ENCODE results near the gene AHCYL2. TPM values are rescaled to one million over a fixed set of nuclear protein-coding genes. Genes with fewer than 3 reads are reported as not detected.

The AHCYL2 gene
- total and polyA plus RNA-seq, 2 of the 8 experiments (the other 6 are each of a cell fraction or from before 2014, with no cell fraction given) = 20.7 to 25.4 TPM

DNA sequence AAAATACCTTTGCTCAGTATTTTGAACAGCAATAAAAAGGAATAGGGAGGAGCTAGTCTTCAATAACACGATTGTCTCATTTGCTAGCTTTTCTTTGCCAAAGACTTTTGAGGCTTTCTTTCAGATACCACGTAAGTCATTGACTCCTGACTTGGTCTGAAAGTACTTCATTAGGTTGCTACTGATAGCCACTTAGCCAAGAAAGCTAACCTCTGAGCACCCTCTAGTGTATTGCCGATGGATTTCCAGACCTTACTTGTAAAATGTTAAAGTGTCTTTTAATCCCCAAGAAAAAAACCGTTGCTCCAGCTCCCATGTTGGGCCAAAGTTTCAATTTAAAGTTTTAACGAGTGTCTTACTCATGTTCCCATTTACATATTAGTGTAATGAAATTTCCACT, 146.0 kb downstream of the AHCYL2 start:
- peaks cover 0 to 1% of the 10 kb centered on the region in 2 experiments for H4K20me1 ChIP-seq (replicated peaks in 1 of 2; ENCODE audit: control insufficient read depth in 1 of 2, insufficient read depth in 2 of 2, low read length in 2 of 2)
- no peaks in the 10 kb centered on the region; the same call in 1 of the 2 replicates for H3K79me1 ChIP-seq (ENCODE audit: low read depth, low read length)
- no peak overlapping the region for H4K91ac ChIP-seq (replicated peaks; ENCODE audit: insufficient read length, low read length)
- no peak overlapping the region for H3K9ac ChIP-seq (replicated peaks in 1 of 4; ENCODE audit: extremely low read depth in 1 of 4, low read depth in 3 of 4, low read length in 3 of 4)
- no peak overlapping the region for H3K4ac ChIP-seq (replicated peaks; ENCODE audit: insufficient read length, low read depth, low read length)
- no peaks in the 10 kb centered on the region; a peak in 1 of 8 replicates for H3K36me3 ChIP-seq (ENCODE audit: control insufficient read depth in 2 of 4, insufficient read depth in 4 of 4, low read length in 3 of 4)
- H3K14ac ChIP-seq (ENCODE audit: insufficient read length) = no peak overlapping the region
- no peak overlapping the region for H4K8ac ChIP-seq (ENCODE audit: extremely low read depth, insufficient read depth, low read length)
- H3K4me1 ChIP-seq (replicated peaks in 1 of 4; ENCODE audit: control insufficient read depth in 3 of 4, insufficient read depth in 4 of 4, low read length in 3 of 4) = peaks cover 10 to 17% (median 14%) of the 10 kb centered on the region in 4 experiments; a peak in 6 of 7 replicates
- no peak overlapping the region for H2BK12ac ChIP-seq (ENCODE audit: low read depth, low read length)
- no peak overlapping the region for H3K4me2 ChIP-seq (ENCODE audit: insufficient read depth in 1 of 2, low read depth in 2 of 2, low read length in 2 of 2)
- no peak overlapping the region for H2AFZ ChIP-seq (ENCODE audit: low read length)
- H2AK5ac ChIP-seq (ENCODE audit: low read depth, low read length) = no peak overlapping the region
- FAIRE-seq = peak; percentile 28
- no peaks in the 10 kb centered on the region for H3K27me3 ChIP-seq (replicated peaks in 1 of 4; ENCODE audit: control insufficient read depth in 3 of 4, extremely low read depth in 1 of 4, insufficient read depth in 3 of 4, low read length in 3 of 4)
- WGBS, 2 experiments (ENCODE audit: extremely low coverage in 1 of 2, insufficient coverage in 1 of 2, insufficient read length in 1 of 2, insufficient replicate concordance in 2 of 2, low coverage in 1 of 2, low lambda C conversion rate in 2 of 2, missing lambda C conversion rate in 1 of 2) = 68% methylated on average over 5 of the region's 5 CpGs; no CpG with 5 or more reads in 1 of the 2 experiments
- no peak overlapping the region for H3K23ac ChIP-seq (ENCODE audit: insufficient read length)
- no peak overlapping the region for H3K4me3 ChIP-seq (ENCODE audit: extremely low read depth in 1 of 4, insufficient read depth in 2 of 4, low read depth in 3 of 4, low read length in 4 of 4)
- H3K27ac ChIP-seq (ENCODE audit: low read depth, low read length) = no peak overlapping the region
- no peaks in the 10 kb centered on the region for H3K9me3 ChIP-seq (ENCODE audit: insufficient read depth in 2 of 2, low read depth in 1 of 2, low read length in 1 of 2)
- H3K56ac ChIP-seq (replicated peaks; ENCODE audit: insufficient read length, low read depth, low read length) = no peak overlapping the region
- H3K18ac ChIP-seq (ENCODE audit: extremely low read depth, low read length) = no peak overlapping the region
- no peak overlapping the region for H2BK120ac ChIP-seq (replicated peaks; ENCODE audit: low read depth, low read length)
- no peak overlapping the region for H2BK5ac ChIP-seq (ENCODE audit: low read depth, low read length)
- no peak overlapping the region for H2BK15ac ChIP-seq (ENCODE audit: low read length)
- H3K23me2 ChIP-seq (ENCODE audit: low read depth, low read length) = peaks cover 3% of the 10 kb centered on the region; the same call in 1 of the 2 replicates
- CTCF ChIA-PET (ENCODE audit: partially characterized antibody) = interaction anchor here (0.6 to 6.0 kb wide), 20 partner anchors 9 to 223 kb away, joined by 3 to 87 read pairs (median 5); partner anchors contain the start of gene AHCYL2
- H3K79me2 ChIP-seq (ENCODE audit: control insufficient read depth in 1 of 2, insufficient read depth in 2 of 2, low read length in 2 of 2) = no peaks in the 10 kb centered on the region
- POLR2A ChIA-PET (ENCODE audit: partially characterized antibody) = interaction anchor here (0.6 to 1.4 kb wide), 2 partner anchors 17 to 581 kb away, joined by 3 to 4 read pairs; no protein-coding TSS in a partner anchor
- H4K5ac ChIP-seq (ENCODE audit: insufficient read length, low read depth, low read length) = no peak overlapping the region
- H2BK20ac ChIP-seq (ENCODE audit: low read length) = no peak overlapping the region
- no peak for DNase-seq (ENCODE audit: low read depth in 1 of 2, low spot score in 2 of 2)
- TF ChIP-seq, protein P1, sequence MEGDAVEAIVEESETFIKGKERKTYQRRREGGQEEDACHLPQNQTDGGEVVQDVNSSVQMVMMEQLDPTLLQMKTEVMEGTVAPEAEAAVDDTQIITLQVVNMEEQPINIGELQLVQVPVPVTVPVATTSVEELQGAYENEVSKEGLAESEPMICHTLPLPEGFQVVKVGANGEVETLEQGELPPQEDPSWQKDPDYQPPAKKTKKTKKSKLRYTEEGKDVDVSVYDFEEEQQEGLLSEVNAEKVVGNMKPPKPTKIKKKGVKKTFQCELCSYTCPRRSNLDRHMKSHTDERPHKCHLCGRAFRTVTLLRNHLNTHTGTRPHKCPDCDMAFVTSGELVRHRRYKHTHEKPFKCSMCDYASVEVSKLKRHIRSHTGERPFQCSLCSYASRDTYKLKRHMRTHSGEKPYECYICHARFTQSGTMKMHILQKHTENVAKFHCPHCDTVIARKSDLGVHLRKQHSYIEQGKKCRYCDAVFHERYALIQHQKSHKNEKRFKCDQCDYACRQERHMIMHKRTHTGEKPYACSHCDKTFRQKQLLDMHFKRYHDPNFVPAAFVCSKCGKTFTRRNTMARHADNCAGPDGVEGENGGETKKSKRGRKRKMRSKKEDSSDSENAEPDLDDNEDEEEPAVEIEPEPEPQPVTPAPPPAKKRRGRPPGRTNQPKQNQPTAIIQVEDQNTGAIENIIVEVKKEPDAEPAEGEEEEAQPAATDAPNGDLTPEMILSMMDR (IDR thresholded peaks at IDR 0.05; ENCODE audit: control extremely low read depth in 1 of 3, insufficient read depth in 1 of 3, low read depth in 1 of 3, low read length in 3 of 3) = peak in 2 of 3 experiments; percentile 20 to 22; a peak in 2 of 4 replicates
- TF ChIP-seq SUZ12 (IDR thresholded peaks at IDR 0.05; ENCODE audit: low read length) (no peak), RAD21 (IDR thresholded peaks at IDR 0.05 in 1 of 2, conservative IDR thresholded peaks at IDR 0.05 in 1 of 2; ENCODE audit: low read depth in 2 of 2, low read length in 2 of 2) (peak; percentile 37 to 51), SRF (IDR thresholded peaks at IDR 0.05; ENCODE audit: low read depth, low read length) (no peak), NRF1 (IDR thresholded peaks at IDR 0.05; ENCODE audit: low read depth, low read length) (no peak), MAX (IDR thresholded peaks at IDR 0.05) (no peak), TAF1 (IDR thresholded peaks at IDR 0.05; ENCODE audit: low read depth, low read length) (no peak), CBX8 (IDR thresholded peaks at IDR 0.05; ENCODE audit: borderline replicate concordance, low read depth, low read length) (no peak), EGR1 (IDR thresholded peaks at IDR 0.05; ENCODE audit: borderline replicate concordance, low read depth, low read length) (no peak)
